Muscle of back (tissue), 13 donors: ENCODE data around the gene TENM3. TPM values are rescaled to one million over a fixed set of nuclear protein-coding genes. Genes with fewer than 3 reads are reported as not detected.
A peak's percentile ranks its signal among the peaks of the same experiment; 100 is the strongest.
"Not testable (repeated sequence)": the region's sequence is repeated elsewhere in the genome, so short reads cannot be mapped to it uniquely, and the experiment has no call there.

ENCODE experiments used
- DNase-seq, 3 donors: peaks; one replicate each; pipeline versions ENCODE4 v3.0.0 to v3.0.0-alpha.2; 2013
- long read RNA-seq, 9 donors: transcript quantifications; one replicate each; lab custom pipeline, GENCODE V29; 2026
- polyA plus RNA-seq, 10 donors: library from polyadenylated mRNA; unstranded; fragments of 120-200 nt; gene quantifications; one replicate each; pipeline ENCODE4 v1.2.1, GENCODE V29; 2013; ENCODE audit not compliant: insufficient read length in 10 of 10

The TENM3 gene
- polyA plus RNA-seq, result 10 to 100 TPM in 9 of 10 donors, 1 to 10 TPM in 1; 9.2 to 23.1 (median 15.7) TPM
- long read RNA-seq, donor 1, partial matches to known transcripts, result 0 of 1 reads
- long read RNA-seq, donor 1, other reads (novel, unspliced or antisense), result 0 of 1 reads
- long read RNA-seq, donor 2, partial matches to known transcripts, result 0 of 1 reads
- long read RNA-seq, donor 2, other reads (novel, unspliced or antisense), result 0 of 1 reads
- long read RNA-seq, donor 3, result 0 reads
- long read RNA-seq, donor 4, result 0 reads
- long read RNA-seq, donor 5, result 0 reads
- long read RNA-seq, donor 6, partial matches to known transcripts, result 0 of 1 reads
- long read RNA-seq, donor 6, other reads (novel, unspliced or antisense), result 0 of 1 reads
- long read RNA-seq, donor 7, result 0 reads
- long read RNA-seq, donor 8, partial matches to known transcripts, result 0 of 2 reads
- long read RNA-seq, donor 8, other reads (novel, unspliced or antisense), result 0 of 2 reads
- long read RNA-seq, donor 9, result 0 reads

DNA sequence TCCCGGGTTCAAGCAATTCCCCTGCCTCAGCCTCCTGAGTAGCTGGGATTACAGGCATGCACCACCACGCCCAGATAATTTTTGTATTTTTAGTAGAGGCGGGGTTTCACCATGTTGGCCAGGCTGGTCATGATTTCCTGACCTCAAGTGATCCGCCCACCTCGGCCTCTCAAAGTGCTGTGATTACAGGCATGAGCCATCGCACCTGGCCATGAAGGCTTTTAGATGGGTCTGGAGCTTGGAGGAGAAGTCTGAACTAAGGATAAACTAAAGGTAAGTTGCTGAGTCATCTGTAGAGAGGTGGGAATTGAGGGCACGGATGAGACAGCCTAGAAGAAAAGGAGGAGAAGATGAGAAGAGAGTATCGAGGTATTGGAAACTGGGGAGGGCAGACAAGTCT lies at the start of gene TENM3:
TSS of gene TENM3 (plus strand) at position 199 of the 400 bp plus-strand sequence. CDS start 80,619 bp downstream, outside the sequence.
- DNase-seq, result not testable (repeated sequence)

DNA sequence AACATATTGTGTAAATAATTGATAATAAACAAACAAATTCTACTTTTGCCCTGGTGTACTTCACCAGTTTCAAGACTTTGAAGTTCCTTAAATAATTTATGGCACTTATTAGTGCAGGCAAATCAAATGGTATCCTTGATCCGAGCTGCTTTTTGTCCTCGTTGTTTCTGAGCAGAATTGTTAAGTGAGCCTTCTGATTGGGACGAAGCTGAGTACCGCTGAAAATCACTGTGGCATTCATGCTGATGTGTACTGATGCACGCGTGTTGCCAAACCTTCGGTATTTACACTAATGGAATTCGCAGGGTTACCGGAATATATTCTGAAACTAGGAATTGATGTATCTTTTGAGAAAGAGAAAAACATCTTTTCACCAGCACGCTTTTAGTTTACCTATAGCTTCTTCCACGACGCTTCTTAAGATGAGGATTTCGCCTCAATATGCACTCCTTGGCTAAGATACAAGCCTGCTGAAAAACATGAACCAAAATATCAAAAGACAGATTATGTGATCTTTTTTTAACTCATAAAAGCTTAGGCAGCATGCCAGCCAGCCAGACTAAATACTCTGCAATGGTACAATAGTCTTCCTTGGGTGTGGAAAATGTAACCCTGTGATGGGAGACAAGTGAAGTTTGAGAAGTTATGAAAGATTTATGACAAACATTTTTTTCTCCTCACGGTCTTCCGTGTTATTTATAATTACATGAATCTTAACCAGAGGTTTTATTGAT lies 48.9 kb upstream of the TENM3 start:
- no peak for DNase-seq

DNA sequence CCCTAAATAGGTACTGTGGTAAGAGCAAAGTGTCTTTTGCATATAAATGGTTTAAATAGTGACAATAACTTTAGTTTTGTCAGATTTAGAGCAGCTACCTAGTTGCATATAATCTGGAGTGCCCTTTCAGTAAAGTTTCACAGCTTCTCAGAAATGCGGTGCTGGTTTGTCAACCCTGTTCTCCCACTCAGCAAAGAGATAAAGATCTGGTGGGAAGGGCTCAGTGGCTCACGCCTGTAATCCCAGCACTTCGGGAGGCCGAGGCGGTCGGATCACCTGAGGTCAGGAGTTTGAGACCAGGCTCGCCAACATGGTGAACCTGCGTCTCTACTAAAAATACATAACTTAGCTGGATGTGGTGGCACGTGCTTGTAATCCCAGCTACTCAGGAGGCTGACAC lies 45.6 kb upstream of the TENM3 start:
- no peak for DNase-seq

DNA sequence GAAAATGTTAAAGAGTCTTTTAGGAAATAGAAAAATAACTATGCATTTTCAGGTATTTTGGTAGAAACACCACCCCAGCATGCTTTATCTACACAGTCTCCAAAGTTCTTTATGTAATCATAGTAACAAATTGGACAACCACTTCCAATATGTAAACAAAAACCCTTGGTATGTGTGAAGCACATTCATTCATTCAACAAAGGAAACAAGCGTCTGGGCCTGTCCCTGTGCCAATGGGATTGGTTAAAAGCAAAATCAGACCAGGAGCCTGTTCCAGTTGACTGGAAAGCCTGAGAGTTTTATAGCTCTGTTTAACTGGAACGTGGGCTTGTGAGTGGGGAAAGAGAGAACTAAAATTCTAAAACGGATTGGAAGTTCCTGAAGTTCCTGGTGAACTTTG lies 41.3 kb upstream of the TENM3 start:
- DNase-seq, result no peak

DNA sequence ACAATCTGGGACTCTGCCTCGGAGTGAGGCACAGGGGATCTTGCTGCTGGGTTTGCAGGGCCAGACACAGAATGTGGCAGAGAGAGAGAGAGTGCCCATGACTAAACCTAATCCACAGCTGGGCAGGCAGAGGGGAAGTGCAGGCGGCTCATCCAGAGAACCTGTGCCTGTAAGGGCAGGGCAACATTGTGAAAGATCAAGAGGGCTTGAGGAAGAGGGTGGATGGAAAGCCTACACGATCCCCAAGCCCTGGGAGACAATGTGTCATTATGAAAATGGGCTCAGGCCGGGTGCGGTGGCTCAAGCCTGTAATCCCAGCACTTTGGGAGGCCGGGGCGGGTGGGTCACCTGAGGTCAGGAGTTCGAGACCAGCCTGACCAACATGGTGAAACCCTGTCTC lies 40.6 kb upstream of the TENM3 start:
- no peak for DNase-seq

DNA sequence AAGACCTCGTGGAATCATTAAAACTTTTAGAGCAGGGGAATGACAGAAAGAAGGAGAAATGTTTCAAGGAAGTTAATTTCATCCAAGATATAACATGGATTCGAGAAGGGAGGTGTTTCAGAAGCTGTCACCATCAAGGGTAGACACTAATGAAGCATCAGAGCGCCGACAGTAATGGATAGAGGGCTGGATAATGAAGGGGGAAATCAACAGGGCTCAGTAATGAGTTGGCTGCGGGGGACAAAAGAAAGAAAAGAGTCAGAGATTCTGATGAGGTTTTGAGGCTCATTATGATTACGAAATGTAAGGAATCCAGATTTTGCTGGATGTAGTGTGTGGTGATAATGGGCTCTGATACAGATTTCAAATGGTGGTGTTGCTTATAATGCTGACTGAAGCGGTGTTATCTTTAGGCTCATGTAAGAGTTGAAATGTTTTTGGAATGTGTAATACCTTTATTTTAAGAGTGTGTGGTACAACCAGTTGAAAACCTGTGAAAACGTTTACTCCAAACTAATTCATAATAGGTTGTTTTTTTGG lies 39.3 kb upstream of the TENM3 start:
- no peak for DNase-seq

DNA sequence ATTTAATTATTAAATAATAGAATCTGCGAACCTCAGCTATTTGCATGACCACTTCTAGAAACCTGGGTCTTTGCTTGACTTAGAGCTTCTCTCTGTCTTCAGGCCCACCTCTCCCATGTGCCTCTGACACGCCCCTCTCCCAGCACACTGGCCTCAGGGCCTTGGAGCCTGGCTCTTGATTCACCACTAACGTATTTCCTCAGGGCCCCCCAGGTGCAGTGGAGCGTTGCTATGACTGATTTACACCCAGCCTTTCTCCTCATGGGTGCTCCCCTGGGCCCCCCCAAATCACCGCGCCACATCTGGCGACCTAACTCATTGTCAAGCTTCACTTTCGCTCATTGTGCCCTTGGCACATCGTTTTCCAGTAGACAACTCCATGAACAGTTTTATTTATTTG lies 37.9 kb upstream of the TENM3 start:
- DNase-seq, result no peak

DNA sequence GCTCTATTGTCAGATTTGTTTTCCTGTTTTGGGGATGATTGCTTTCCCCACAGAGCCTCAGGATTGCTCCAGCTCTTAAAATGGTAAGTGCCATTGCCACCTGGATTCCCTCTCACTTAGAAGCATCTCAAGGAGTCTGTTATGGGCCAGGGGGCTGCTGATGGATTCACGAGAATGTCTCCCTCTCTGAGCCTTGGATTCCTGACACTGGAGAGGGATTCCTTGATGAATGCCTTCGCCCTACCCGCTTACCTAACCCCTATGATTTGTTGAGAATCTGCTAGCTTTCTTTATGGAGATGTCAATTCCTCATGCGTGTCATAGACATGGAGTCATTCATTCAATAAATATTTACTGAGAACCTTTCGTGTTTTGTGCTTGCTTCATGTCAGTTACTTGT lies 36.9 kb upstream of the TENM3 start:
- DNase-seq, result no peak

DNA sequence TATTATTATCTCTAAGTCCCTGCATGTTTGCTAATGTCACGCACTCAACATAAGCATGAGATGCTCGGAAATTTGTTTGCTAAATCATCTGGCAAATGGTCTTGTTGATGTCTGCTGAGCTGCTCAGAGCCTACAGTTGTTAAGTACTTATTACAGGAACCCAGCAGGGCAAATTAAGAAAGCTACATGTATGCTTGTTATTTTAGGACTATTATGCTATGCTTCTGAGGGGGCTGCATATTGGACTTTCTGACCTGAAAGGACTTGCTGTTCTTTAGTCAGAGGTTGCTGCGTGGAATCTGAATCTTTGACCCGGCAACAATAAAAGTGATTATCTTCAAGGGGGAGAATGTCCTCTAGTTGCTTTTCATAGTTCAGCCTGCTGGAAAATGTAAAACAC lies 36.3 kb upstream of the TENM3 start:
- no peak for DNase-seq

DNA sequence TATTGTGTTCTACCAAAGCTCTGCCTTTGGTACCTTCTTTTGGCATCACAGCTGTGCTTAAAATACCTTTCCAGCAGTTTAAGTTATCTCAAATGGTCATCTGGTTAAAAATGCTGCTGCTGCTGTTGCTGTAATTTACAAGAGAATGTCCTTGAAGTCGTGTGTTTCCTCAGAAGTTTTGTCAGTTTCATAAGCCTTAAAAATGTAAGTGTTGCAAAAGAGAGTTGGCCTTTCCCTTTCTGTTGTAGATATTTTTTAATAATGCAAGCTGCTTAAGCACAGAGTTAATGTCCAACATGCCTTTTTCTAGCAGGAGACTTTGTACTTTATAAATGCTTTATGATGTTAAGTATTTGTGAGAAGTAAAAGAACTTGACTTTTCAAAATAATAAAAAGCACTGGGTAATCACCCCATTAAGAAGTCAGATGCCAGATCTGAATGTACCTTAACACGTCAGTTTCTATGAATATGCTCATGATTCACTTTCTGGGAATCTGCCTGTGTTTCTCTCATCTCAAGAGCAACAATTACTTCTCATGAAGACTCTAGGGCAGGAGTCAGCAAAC lies 35.3 kb upstream of the TENM3 start:
- DNase-seq, result peak; percentile 37 to 79 (median 45)

DNA sequence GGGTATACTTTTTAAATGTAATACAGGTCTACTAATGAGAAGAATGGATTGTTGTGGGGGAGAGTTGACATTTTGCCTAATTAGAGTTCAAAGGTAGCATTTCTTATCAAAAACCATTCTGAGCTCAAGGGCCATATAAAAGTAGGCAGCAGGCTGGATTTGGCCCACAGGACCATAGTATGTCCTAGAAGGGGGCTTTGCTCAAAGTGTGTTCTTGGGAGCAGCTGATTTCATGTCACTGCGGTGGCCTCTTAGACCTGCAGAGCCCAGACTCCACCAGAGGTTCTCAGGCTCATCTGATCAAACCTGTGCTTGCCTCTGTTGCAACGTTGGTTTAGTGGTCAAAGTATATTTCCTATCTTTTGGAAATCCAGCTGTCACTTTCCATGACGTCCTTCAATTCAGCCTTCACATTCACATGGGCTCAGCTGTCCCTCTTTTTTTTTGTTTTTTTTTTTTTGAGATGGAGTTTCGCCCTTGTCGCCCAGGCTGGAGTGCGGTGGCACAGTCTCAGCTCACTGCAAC lies 34.6 kb upstream of the TENM3 start:
- DNase-seq, result no peak

DNA sequence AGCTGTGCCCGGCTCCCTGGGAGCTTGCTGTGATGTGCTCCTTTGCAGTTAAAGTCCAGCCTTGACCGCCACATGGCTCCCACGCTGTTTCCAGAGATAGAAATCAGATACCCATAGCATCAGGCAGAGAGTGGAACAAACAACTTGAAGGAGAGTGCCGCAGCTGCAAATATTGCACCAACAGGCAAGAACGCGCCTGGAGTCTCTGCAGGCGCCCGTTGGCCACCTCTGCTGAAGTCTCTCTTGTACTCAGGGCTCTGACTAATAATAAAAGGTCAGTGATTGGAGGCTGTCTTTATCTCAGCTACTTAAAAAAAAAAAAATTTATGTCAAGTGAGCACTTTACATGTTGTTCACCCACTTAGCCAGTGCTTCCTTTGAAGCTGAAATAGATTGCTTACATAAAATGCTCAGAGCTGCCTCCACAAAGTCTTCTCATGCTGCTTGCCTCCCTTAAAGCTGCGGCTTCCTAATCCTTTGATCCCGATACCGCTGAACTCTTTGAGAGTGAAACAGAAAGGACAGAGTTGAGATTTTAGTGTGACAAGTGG lies 30.9 kb upstream of the TENM3 start:
- DNase-seq, result peak in 1 of 3 donors; percentile 42

DNA sequence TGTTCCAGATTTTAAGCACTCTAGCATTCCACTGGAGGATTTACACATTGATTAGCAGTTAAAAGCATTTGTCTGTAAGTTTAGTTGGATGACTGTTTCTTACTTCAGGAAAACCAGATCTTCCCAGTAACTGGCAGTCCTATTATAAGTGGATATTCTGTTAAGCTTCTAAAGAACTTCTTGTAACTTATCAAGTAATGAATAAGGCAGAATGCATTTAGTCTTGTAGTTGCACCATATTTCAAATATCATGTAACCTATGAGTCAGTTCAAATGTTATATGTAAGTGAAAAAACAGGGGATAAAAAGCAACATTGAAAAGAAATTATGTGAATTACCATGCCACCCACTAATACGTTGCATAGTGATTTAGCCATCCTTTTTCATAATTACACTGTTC lies 30.2 kb upstream of the TENM3 start:
- DNase-seq, result no peak

DNA sequence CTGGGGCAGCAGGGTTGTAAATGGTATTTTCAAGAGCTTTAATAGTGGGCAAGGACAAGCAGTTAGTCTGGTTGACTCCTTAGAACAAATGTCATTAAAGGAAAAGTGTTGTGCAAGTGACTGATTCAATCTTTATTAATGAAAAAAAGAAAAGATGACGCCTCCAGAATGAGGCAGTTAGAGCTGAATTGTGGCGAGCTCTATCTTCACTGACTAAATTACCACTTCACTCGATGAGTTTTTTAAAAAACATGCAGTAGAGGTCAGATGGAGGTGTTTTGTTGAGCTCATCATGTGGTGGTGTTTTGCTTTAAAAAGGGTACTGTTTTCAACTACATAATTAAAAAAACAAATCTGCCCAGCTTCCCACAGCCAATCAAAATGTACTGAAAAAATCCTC lies 28.1 kb upstream of the TENM3 start:
- DNase-seq, result no peak

DNA sequence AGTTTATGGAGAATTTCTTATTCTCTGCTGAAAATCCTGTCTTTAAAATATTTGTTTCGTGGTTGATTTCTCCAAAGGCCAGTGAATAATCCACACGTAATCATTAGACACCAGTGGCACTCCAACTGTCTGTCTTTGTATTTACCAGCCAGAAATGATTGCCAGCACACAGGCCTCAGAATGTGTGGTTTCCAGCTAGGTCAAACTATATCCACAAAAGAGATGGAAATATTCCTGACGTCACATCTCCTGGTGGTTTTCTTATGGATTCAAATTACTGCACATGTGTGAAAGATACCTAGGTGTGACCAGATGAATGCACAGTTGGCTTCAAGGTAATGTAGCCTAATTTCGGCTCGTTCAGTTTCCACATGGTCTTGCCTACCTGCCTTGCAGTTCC lies 27.2 kb upstream of the TENM3 start:
- no peak for DNase-seq

DNA sequence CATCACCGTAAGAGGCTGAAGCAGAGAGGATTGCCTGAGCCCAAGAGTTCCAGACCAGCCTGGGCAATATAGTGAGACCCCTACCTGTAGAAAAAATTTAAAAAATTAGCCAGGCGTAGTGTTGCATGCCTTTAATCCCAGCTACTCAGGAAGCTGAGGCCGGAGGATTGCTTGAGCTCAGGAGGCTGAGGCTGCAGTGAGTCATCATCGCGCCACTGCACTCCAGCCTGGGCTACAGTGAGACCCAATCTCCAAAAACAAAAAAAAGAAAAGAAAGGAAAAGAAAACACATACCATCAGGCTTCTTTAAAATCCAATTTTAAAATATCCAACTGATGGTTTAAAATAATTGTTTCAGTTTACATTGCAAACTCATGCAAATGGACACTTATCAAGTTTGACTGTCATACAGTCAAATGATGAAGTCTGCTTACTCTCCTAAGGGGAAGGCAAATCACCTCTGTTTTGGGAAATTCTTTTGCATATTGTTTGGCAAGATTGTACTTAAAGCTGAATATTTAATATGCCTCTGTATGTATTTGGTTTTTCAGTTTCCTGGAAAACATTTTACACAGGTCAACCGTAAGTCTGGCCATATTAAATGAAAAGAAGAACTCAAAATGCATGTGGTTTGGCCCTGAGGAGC lies 23.7 kb upstream of the TENM3 start:
- no peak for DNase-seq

DNA sequence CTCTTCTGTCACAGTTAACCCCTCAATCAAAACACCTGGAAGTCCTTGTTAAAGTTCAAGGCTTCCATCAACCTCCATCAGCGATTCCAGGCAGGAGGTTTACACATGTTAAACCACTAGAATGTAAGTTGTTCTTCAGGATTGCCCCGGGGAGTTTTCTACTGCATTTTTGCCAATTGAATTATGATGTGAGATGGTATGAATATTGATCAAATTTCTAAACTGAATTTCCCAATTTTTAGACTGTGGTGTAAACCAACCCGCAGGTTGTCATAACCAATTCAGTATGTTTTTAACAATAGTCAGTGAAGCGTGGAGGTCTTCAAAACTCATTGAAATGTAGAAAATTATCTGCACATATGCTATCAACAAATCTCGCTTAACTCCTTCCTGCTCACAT lies 21.2 kb upstream of the TENM3 start:
- no peak for DNase-seq

DNA sequence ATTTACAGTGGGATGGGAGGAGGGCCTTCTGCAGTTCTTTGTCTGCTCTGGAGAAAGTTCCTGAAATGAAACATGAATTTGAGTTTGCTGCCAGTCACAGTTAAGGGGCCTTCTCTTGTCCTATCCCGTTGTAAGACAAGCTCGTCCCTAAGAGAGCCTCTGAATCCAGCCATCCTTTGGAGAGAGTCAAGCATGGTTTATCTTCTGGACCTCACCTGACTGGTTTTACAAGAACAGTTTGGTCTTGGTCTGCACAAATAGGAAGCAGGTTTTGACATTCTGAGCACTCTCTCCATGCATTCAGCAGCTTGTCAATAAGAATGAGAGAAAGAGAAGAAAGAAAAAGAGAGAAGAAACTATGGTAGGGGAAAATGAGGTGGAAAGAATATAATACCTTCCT lies 20.4 kb upstream of the TENM3 start:
- no peak for DNase-seq

DNA sequence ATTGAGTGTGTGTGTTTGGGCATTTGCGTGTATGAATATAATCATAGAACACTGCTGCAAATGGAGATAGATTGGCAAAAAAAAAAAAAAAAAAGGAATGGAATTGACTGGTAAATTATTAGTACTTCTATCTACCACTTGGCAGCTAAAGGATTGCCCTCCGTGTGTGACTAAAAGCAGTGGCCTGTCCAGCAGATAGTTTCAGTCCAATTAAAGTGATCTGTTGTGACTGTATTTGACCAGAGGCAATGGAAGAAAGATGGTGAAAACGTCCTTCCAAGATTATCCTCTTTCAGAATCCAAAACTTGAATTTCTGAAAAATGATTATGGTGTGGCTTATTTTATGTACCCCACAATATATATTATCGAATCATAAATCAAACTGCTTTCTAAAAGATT lies 19.5 kb upstream of the TENM3 start:
- no peak for DNase-seq

DNA sequence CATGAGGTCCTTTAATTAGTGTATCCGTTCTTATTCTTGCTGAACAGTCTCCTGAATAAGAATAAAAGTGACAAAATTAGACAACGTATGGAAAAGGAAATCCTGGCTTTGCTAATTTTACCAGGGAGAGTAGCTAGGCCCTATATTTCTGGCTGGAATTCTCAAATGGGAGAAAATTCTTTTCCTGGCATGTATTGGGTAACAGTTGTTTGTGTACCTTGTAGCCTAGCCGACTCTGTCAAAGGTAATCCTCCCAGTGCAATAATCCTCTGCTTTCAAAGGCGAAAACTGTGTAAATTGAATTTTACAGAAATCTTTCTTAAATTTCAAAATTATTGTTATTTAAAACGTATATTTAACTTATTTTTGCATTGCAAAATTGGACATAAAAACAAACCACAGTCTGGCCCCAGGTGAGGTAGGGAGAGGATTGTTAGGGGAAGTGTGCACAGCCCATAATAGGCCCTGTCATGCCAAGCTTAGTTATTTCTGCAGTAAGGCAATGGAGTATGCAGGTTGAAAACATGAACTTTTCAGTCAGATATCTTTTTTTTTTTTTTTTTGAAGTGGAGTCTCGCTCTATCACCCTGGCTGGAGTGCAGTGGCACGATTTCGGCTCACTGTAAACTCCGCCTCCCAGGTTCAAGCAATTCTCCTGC lies 18.9 kb upstream of the TENM3 start:
- no peak for DNase-seq
